ENCODE data around the gene DIP2C.

Gene DIP2C

GRCh38 chr10:571166-571565 is 118.3 kb downstream of the DIP2C start:
- DNase-seq (ENCODE audit: low spot score) = no peak

- no peak for DNase-seq (ENCODE audit: low spot score)
Measured at GRCh38 chr10:570628-571163, 118.8 kb downstream of the DIP2C start.

- no peak for DNase-seq (ENCODE audit: low spot score)
Measured at GRCh38 chr10:569961-570627, 119.4 kb downstream of the DIP2C start.

GRCh38 chr10:568848-569247 is 120.6 kb downstream of the DIP2C start:
- DNase-seq (ENCODE audit: low spot score) = no peak

GRCh38 chr10:567869-568268 is 121.6 kb downstream of the DIP2C start:
- no peak for DNase-seq (ENCODE audit: low spot score)

GRCh38 chr10:566241-566885 is 123.1 kb downstream of the DIP2C start:
- DNase-seq (ENCODE audit: low spot score) = no peak

- no peak for DNase-seq (ENCODE audit: low spot score)
Measured at GRCh38 chr10:565676-566075, 123.8 kb downstream of the DIP2C start.

- DNase-seq (ENCODE audit: low spot score) = no peak
Measured at GRCh38 chr10:565146-565545, 124.3 kb downstream of the DIP2C start.

GRCh38 chr10:563827-564226 is 125.6 kb downstream of the DIP2C start:
- DNase-seq (ENCODE audit: low spot score) = no peak

- no peak for DNase-seq (ENCODE audit: low spot score)
Measured at GRCh38 chr10:562142-562541, 127.3 kb downstream of the DIP2C start.

GRCh38 chr10:561721-562120 is 127.7 kb downstream of the DIP2C start:
- no peak for DNase-seq (ENCODE audit: low spot score)

GRCh38 chr10:560314-560992 is 129.0 kb downstream of the DIP2C start:
- no peak for DNase-seq (ENCODE audit: low spot score)

- DNase-seq (ENCODE audit: low spot score) = no peak
Measured at GRCh38 chr10:559767-560047, 129.8 kb downstream of the DIP2C start.

- DNase-seq (ENCODE audit: low spot score) = no peak
Measured at GRCh38 chr10:558891-559766, 130.3 kb downstream of the DIP2C start.

GRCh38 chr10:558364-558763 is 131.1 kb downstream of the DIP2C start:
- DNase-seq (ENCODE audit: low spot score) = no peak

- DNase-seq (ENCODE audit: low spot score) = no peak
Measured at GRCh38 chr10:557792-558328, 131.6 kb downstream of the DIP2C start.

- no peak for DNase-seq (ENCODE audit: low spot score)
Measured at GRCh38 chr10:556971-557637, 132.4 kb downstream of the DIP2C start.

GRCh38 chr10:555682-556350 is 133.7 kb downstream of the DIP2C start:
- DNase-seq (ENCODE audit: low spot score) = no peak

- no peak for DNase-seq (ENCODE audit: low spot score)
Measured at GRCh38 chr10:555281-555680, 134.2 kb downstream of the DIP2C start.

- no peak for DNase-seq (ENCODE audit: low spot score)
Measured at GRCh38 chr10:554182-554848, 135.2 kb downstream of the DIP2C start.
